MM.1S (cell line): ENCODE data around the gene DACH1.

ENCODE experiments used
- EZH2phosphoT487 ChIP-seq: fragments of 300-600 bp; sonication (generic); IDR thresholded peaks from 2 replicates; pipeline ENCODE4 v1.6.1; 2018; ENCODE audit warnings: antibody characterized with exemption, low read length
- TF ChIP-seq, protein P1 (sequence below): fragments of 300-600 bp; sonication (generic); IDR thresholded peaks from 2 replicates; pipeline ENCODE4 v1.5.1; 2016; ENCODE audit warnings: antibody characterized with exemption, low read length, mixed read lengths

DNA sequence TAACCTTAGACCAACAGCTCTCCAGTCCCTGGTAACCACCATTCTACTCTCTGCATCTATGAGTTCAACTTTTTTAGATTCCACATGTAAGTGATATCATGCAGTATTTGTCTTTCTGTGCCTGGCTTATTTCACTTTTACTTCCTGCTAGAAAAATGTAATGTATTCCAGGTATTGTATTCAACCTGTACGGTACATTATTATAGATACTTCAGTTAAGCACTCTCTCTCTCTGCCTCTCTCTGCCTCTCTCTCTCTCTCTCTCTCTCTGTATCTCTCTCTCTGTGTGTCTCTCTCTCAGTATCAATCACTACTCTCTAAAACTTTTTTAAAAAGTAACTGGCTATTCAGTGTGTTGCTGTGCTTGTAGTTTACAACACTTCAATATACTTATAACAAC is 8.4 kb downstream of the DACH1 start:
- TF ChIP-seq EZH2phosphoT487 = no peak
- TF ChIP-seq, protein P1, sequence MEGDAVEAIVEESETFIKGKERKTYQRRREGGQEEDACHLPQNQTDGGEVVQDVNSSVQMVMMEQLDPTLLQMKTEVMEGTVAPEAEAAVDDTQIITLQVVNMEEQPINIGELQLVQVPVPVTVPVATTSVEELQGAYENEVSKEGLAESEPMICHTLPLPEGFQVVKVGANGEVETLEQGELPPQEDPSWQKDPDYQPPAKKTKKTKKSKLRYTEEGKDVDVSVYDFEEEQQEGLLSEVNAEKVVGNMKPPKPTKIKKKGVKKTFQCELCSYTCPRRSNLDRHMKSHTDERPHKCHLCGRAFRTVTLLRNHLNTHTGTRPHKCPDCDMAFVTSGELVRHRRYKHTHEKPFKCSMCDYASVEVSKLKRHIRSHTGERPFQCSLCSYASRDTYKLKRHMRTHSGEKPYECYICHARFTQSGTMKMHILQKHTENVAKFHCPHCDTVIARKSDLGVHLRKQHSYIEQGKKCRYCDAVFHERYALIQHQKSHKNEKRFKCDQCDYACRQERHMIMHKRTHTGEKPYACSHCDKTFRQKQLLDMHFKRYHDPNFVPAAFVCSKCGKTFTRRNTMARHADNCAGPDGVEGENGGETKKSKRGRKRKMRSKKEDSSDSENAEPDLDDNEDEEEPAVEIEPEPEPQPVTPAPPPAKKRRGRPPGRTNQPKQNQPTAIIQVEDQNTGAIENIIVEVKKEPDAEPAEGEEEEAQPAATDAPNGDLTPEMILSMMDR = no peak
